GM12892 (cell line): Measurements from ENCODE around the gene CCDC90B.
"Not testable (repeated sequence)": the region's sequence is repeated elsewhere in the genome, so short reads cannot be mapped to it uniquely, and the experiment has no call there.

Experiments
- DNase-seq: peaks from one replicate; pipeline ENCODE4 v3.0.0; 2011; ENCODE audit not compliant: insufficient read length
- FAIRE-seq: peaks from 2 replicates; lab custom pipeline; 2011; peaks lifted over from hg19 to GRCh38; lab: Jason Lieb, UNC
- POLR2A ChIP-seq: IDR thresholded peaks from 2 replicates; pipeline ENCODE4 v1.6.1; 2011; ENCODE audit warnings: low read depth, low read length, control low read depth
- POLR2AphosphoS5 ChIP-seq: IDR thresholded peaks from 2 replicates; pipeline ENCODE4 v1.6.1; 2011; ENCODE audit warnings: low read depth, low read length, control low read depth
- TAF1 ChIP-seq: IDR thresholded peaks from 2 replicates; pipeline ENCODE4 v1.6.1; 2011; ENCODE audit warnings: low read depth, mild to moderate bottlenecking, control low read depth, low read length, borderline replicate concordance

The CCDC90B gene

GRCh38 chr11:83282084-83282716 lies 4.0 kb downstream of the CCDC90B start:
- FAIRE-seq (peak; percentile 40), DNase-seq (no peak)
- TF ChIP-seq POLR2AphosphoS5, result no peak
- no peak for TF ChIP-seq POLR2A
- TF ChIP-seq TAF1, result no peak

- DNase-seq (no peak), FAIRE-seq (no peak)
- no peak for TF ChIP-seq POLR2AphosphoS5
- TF ChIP-seq TAF1, result no peak
- TF ChIP-seq POLR2A, result no peak
Observed at GRCh38 chr11:83280256-83280655, 5.9 kb downstream of the CCDC90B start.

GRCh38 chr11:83278351-83278750 lies 7.8 kb downstream of the CCDC90B start:
- FAIRE-seq, result no peak
- TF ChIP-seq POLR2A, result no peak
- no peak for TF ChIP-seq POLR2AphosphoS5
- no peak for TF ChIP-seq TAF1
- no peak for DNase-seq

GRCh38 chr11:83275888-83276641 lies 10.1 kb downstream of the CCDC90B start:
- DNase-seq, result no peak
- TF ChIP-seq TAF1, result no peak
- TF ChIP-seq POLR2A, result no peak
- no peak for FAIRE-seq

GRCh38 chr11:83272627-83273026 lies 13.5 kb downstream of the CCDC90B start:
- no peak for TF ChIP-seq TAF1
- DNase-seq (no peak), FAIRE-seq (peak; percentile 44)

- FAIRE-seq, DNase-seq: not testable (repeated sequence)
Observed at GRCh38 chr11:83271734-83272133, 14.4 kb downstream of the CCDC90B start.

- DNase-seq, FAIRE-seq: not testable (repeated sequence)
Observed at GRCh38 chr11:83269080-83269479, 17.1 kb downstream of the CCDC90B start.

- no peak for TF ChIP-seq TAF1
- TF ChIP-seq POLR2AphosphoS5, result no peak
- DNase-seq (no peak), FAIRE-seq (no peak)
Observed at GRCh38 chr11:83265331-83265730, 20.8 kb downstream of the CCDC90B start.

- no peak for FAIRE-seq
- no peak for DNase-seq
- TF ChIP-seq TAF1 (no peak), POLR2A (no peak), POLR2AphosphoS5 (no peak)
Observed at GRCh38 chr11:83259559-83259958, 26.6 kb downstream of the CCDC90B start.

- no peak for DNase-seq
- no peak for FAIRE-seq
- TF ChIP-seq POLR2A (no peak), POLR2AphosphoS5 (no peak), TAF1 (no peak)
Observed at GRCh38 chr11:83257761-83258168, 28.4 kb downstream of the CCDC90B start.

GRCh38 chr11:83256602-83257340 lies 29.4 kb downstream of the CCDC90B start:
- TF ChIP-seq POLR2A (no peak), TAF1 (no peak), POLR2AphosphoS5 (no peak)
- no peak for DNase-seq
- FAIRE-seq, result no peak

- TF ChIP-seq POLR2A, result no peak
- TF ChIP-seq POLR2AphosphoS5, result no peak
- no peak for TF ChIP-seq TAF1
- DNase-seq, result no peak
- FAIRE-seq, result no peak
Observed at GRCh38 chr11:83255366-83255765, 30.8 kb downstream of the CCDC90B start.
